Tibial nerve (tissue), 3 donors: ENCODE results near the gene TMEM218.

Source experiments
- CTCF ChIP-seq, 5 experiments: fragments of 200-600 bp in 3 of 5; fragments of 450-650 bp in 2 of 5; sonication (generic) in 3 of 5; IDR thresholded peaks; one replicate each; pipeline ENCODE4 v1.5.1; 2016 to 2019; ENCODE audit warnings: antibody characterized with exemption in 5 of 5, mild to moderate bottlenecking in 3 of 5, moderate library complexity in 2 of 5
- POLR2A ChIP-seq, 2 donors: fragments of 450-650 bp; IDR thresholded peaks; one replicate each; pipeline ENCODE4 v1.6.1; 2017; ENCODE audit warnings: antibody characterized with exemption in 2 of 2, mild to moderate bottlenecking in 2 of 2, moderate library complexity in 2 of 2

GRCh38 chr11:125068368-125068767, 43.1 kb downstream of the TMEM218 start:
- no peak for TF ChIP-seq CTCF (IDR thresholded peaks at IDR 0.05)
- TF ChIP-seq POLR2A (IDR thresholded peaks at IDR 0.05): no peak
